ENCODE results near the gene POLR2J2. TPM values are rescaled to one million over a fixed set of nuclear protein-coding genes. Genes with fewer than 3 reads are reported as not detected.
"Not testable (repeated sequence)": the region's sequence is repeated elsewhere in the genome, so short reads cannot be mapped to it uniquely, and the experiment has no call there.

POLR2J2 gene
- total RNA-seq, 4 donors from 2014 or later, result 1.5 to 6.7 (median 2.1) TPM; not detected in 1

- H3K36me3 ChIP-seq; H3K27ac ChIP-seq; intact Hi-C loops (cut with DNase I); H3K27me3 ChIP-seq; DNase-seq; H3K4me1 ChIP-seq; H3K4me3 ChIP-seq; H3K9me3 ChIP-seq: not testable (repeated sequence)
- no CpG with 5 or more reads among the region's 6 CpGs for WGBS, 2 donors
Measured at GRCh38 chr7:102690602-102691001, 19.1 kb upstream of the POLR2J2 start.

GRCh38 chr7:102689436-102690282 is 18.2 kb upstream of the POLR2J2 start:
- peak overlapping the region in 2 of 4 donors; percentile 29 to 40 for H3K4me3 ChIP-seq
- peak overlapping the region in 1 of 4 donors; percentile 36 for H3K27ac ChIP-seq
- WGBS, 2 donors, result no CpG with 5 or more reads among the region's 74 CpGs
- H3K36me3 ChIP-seq; H3K4me1 ChIP-seq; H3K27me3 ChIP-seq; DNase-seq; H3K9me3 ChIP-seq; intact Hi-C loops (cut with DNase I): not testable (repeated sequence)

GRCh38 chr7:102688299-102689036 is 17.0 kb upstream of the POLR2J2 start:
- intact Hi-C loops (cut with DNase I); H3K27me3 ChIP-seq; DNase-seq; H3K27ac ChIP-seq; H3K9me3 ChIP-seq; H3K36me3 ChIP-seq; H3K4me3 ChIP-seq; H3K4me1 ChIP-seq: not testable (repeated sequence)
- WGBS, 2 donors, result no CpG with 5 or more reads among the region's 37 CpGs

DNA sequence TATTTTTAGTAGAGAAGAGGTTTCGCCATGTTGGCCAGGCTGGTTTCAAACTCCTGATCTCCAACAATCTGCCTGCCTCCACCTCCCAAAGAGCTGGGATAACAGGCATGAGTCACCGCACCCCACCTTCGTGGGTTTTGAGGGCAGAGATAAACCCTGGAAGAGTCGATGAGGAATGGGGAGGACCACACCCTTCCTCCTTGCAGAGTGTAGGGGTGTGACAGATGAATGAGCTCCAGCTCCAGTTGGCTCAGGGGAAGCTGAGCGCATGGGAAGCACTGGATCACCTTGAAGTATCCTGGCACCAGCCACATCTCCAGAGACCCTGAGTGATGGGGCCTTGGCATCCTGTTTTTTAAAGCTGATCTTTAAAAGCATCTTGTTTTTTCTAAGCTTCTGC is 11.1 kb upstream of the POLR2J2 start:
- H3K27me3 ChIP-seq; intact Hi-C loops (cut with DNase I); H3K9me3 ChIP-seq; DNase-seq; H3K4me3 ChIP-seq; H3K36me3 ChIP-seq; H3K4me1 ChIP-seq; H3K27ac ChIP-seq: not testable (repeated sequence)
- no CpG with 5 or more reads among the region's 5 CpGs for WGBS, 2 donors

- DNase-seq; H3K27me3 ChIP-seq; H3K9me3 ChIP-seq; H3K36me3 ChIP-seq; H3K4me1 ChIP-seq; H3K27ac ChIP-seq; intact Hi-C loops (cut with DNase I); H3K4me3 ChIP-seq: not testable (repeated sequence)
- no CpG with 5 or more reads among the region's 5 CpGs for WGBS, 2 donors
Measured at GRCh38 chr7:102680780-102681179, 9.3 kb upstream of the POLR2J2 start.

DNA sequence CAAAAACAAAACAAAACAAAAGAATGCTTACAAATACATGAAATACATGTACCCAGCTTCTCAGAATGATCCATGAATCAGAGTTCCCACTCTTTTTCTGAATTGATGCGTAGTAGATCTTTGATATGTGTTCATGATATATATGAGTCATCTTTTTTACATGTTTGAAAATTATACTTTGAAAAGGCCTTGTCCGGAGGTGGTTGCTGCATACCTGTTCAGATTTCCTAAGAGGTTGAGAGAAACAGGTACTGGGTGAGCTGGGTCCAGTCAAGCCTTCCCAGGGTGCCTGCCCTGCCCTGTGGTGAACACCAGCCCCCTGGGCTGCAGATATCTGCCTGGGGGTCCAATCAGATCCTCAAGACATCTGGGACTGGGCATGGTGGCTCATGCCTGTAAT is 4.1 kb upstream of the POLR2J2 start:
- H3K27ac ChIP-seq; DNase-seq; intact Hi-C loops (cut with DNase I); H3K36me3 ChIP-seq; H3K4me3 ChIP-seq; H3K27me3 ChIP-seq; H3K9me3 ChIP-seq; H3K4me1 ChIP-seq: not testable (repeated sequence)
- 40% methylated on average over 1 of the region's 2 CpGs; no CpG with 5 or more reads in 1 of the 2 donors for WGBS, 2 donors

DNA sequence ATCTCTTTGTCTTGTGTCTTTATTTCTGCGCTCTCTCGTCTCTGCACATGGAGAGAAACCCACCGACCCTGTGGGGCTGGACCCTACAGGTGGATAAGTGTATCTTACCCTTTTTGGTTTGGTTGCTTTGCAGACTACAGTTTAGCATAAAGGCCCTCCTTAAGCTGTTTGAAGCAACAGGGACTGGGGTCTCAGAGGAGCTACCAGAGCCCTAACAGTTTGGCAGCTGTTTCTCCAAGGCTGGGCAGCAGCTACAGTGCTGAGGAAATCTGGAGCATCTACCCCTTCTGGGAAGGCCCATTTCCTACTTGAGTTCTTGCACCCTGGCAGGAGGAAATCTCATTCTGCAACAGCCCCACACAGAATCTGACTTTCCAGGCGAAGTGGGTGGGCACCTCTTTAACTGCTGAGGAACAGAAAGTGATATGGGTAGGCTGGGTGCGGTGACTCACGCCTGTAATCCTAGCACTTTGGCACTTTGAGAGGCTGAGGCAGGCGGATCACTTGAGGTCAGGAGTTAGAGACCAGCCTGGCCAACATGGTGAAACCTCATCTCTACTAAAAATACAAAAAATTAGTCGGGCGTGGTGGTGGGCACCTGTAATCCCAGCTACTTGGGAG is 2.1 kb upstream of the POLR2J2 start:
- H3K9me3 ChIP-seq; DNase-seq; H3K36me3 ChIP-seq; H3K27me3 ChIP-seq; H3K4me3 ChIP-seq; intact Hi-C loops (cut with DNase I); H3K27ac ChIP-seq; H3K4me1 ChIP-seq: not testable (repeated sequence)
- WGBS, 2 donors, result no CpG with 5 or more reads among the region's 9 CpGs

- H3K27me3 ChIP-seq; H3K27ac ChIP-seq; DNase-seq; H3K9me3 ChIP-seq; H3K36me3 ChIP-seq; intact Hi-C loops (cut with DNase I); H3K4me1 ChIP-seq: not testable (repeated sequence)
- no CpG with 5 or more reads among the region's 9 CpGs for WGBS, 2 donors
- peak overlapping the region in 2 of 4 donors; percentile 45 to 62 for H3K4me3 ChIP-seq
Measured at GRCh38 chr7:102671956-102672307, 469 bp upstream of the POLR2J2 start.

GRCh38 chr7:102667523-102667922 is 3.9 kb downstream of the POLR2J2 start:
- DNase-seq; H3K36me3 ChIP-seq; intact Hi-C loops (cut with DNase I); H3K4me3 ChIP-seq; H3K4me1 ChIP-seq; H3K9me3 ChIP-seq; H3K27me3 ChIP-seq; H3K27ac ChIP-seq: not testable (repeated sequence)
- WGBS, 2 donors, result no CpG with 5 or more reads among the region's 14 CpGs

DNA sequence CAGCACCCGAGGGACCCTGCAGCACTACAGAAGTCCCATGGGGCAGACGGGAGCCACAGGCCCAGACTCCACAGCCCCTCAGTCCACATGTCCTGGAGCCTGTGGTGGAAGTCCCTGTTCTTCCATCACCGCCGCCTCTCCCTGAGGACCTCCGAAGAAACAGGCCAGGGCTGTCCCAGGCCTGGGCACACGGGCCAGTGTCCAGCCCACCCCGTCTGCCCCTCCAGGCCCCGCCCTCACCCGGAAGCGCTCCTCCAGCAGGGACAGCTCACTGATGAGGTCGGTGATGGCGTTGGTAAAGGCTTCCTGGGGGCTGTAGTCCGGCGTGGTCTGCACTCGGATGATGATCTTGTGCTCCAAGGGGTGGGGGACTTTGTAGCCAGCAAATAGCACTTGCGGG is 4.6 kb downstream of the POLR2J2 start:
- H3K27me3 ChIP-seq; H3K4me3 ChIP-seq; H3K4me1 ChIP-seq; intact Hi-C loops (cut with DNase I); DNase-seq; H3K9me3 ChIP-seq; H3K36me3 ChIP-seq; H3K27ac ChIP-seq: not testable (repeated sequence)
- no CpG with 5 or more reads among the region's 16 CpGs for WGBS, 2 donors

DNA sequence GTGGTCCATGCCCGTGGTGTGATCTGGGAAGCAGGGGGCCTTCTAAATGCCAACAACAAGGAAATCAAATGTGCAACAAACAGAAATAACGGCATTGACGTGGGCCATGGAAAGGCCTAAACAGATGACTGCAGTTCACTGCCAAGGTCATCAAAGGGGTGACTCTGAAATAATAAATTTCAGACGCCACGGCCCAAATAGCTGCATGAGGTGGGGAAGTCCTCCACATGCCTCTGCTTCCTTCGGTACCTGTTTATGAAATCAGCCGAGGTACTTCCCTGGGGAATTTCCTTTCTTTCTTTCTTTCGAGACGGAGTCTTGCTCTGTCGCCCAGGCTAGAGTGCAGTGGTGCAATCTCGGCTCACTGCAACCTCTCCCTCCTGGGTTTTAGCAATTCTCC is 6.7 kb downstream of the POLR2J2 start:
- H3K27me3 ChIP-seq; intact Hi-C loops (cut with DNase I); H3K36me3 ChIP-seq; H3K4me3 ChIP-seq; H3K9me3 ChIP-seq; H3K4me1 ChIP-seq; DNase-seq; H3K27ac ChIP-seq: not testable (repeated sequence)
- 60 to 76% methylated on average over 1 to 5 of the region's 11 CpGs for WGBS, 2 donors

- WGBS, 2 donors, result no CpG with 5 or more reads among the region's 4 CpGs
- intact Hi-C loops (cut with DNase I), result not testable (repeated sequence)
Measured at GRCh38 chr7:102649924-102650323, 21.5 kb downstream of the POLR2J2 start, which contains the start of gene SPDYE2B. Gene SPDYE2B, plus strand, starts transcription at chr7:102650319. Its CDS starts 2,030 bp downstream, at chr7:102652349.

DNA sequence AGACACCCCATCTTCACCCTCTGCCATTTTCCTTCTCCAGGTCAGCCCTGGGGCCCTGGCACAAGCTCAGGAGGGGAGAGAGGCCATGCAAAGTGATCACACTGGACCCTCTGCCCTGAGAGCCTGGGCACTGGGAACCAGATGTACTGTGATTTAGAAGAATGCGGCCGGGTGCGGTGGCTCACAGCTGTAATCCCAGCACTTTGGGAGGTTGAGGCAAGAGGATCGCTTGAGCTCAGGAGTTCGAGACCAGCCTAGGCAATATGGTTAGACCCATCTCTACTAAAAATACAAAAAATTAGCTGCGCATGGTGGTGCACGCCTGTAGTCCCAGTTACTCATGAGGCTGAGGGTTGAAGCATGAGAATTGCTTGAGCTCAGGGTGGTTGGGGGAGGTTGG is 23.6 kb downstream of the POLR2J2 start:
- H3K4me3 ChIP-seq; intact Hi-C loops (cut with DNase I); DNase-seq; H3K27me3 ChIP-seq; H3K4me1 ChIP-seq; H3K27ac ChIP-seq; H3K9me3 ChIP-seq; H3K36me3 ChIP-seq: not testable (repeated sequence)
- WGBS, 2 donors, result 92 to 96% methylated on average over 5 to 7 of the region's 7 CpGs

More at GRCh38 chr7:102649924-102650323, 21.5 kb downstream of the POLR2J2 start, which contains the start of gene SPDYE2B:
- not testable (repeated sequence) for H3K9me3 ChIP-seq, H3K27ac ChIP-seq, H3K4me3 ChIP-seq, H3K36me3 ChIP-seq, H3K27me3 ChIP-seq, H3K4me1 ChIP-seq, DNase-seq

All from esophagus squamous epithelium (tissue), 5 donors.